A549 (cell line): ENCODE data around the gene EED.
"Not testable (repeated sequence)": the region's sequence is repeated elsewhere in the genome, so short reads cannot be mapped to it uniquely, and the experiment has no call there.

ENCODE experiments used
- EP300 ChIP-seq, 2 experiments: fragments of >200 bp; sonication (Bioruptor Twin); formaldehyde crosslinking; IDR thresholded peaks; 2 replicates in 1 of 2; 3 replicates in 1 of 2; pipeline ENCODE4 v1.6.1; 2016 to 2017
- MYC ChIP-seq: IDR thresholded peaks from 2 replicates; pipeline ENCODE4 v1.6.1; 2012; ENCODE audit warnings: mild to moderate bottlenecking, inconsistent platforms, low read length, improper control_type of control experiment, borderline replicate concordance
- REST ChIP-seq: fragments of 200-600 bp; sonication (generic); IDR thresholded peaks from 2 replicates; pipeline ENCODE4 v1.6.1; 2016; ENCODE audit warnings: antibody characterized with exemption, mild to moderate bottlenecking, moderate library complexity
- TF ChIP-seq, protein P1 (sequence below): fragments of >200 bp; sonication (Bioruptor Twin); formaldehyde crosslinking; IDR thresholded peaks from 3 replicates; pipeline ENCODE4 v1.5.1; 2016
- TF ChIP-seq, protein P2 (sequence below): fragments of 450-650 bp; IDR thresholded peaks from 2 replicates; pipeline ENCODE4 v1.6.1; 2014; ENCODE audit warnings: antibody characterized with exemption
- TF ChIP-seq, protein P3 (sequence below): IDR thresholded peaks from 2 replicates; pipeline ENCODE4 v1.6.1; 2012

GRCh38 chr11:86308710-86309109 is 64.2 kb downstream of the EED start:
- TF ChIP-seq, protein P1, sequence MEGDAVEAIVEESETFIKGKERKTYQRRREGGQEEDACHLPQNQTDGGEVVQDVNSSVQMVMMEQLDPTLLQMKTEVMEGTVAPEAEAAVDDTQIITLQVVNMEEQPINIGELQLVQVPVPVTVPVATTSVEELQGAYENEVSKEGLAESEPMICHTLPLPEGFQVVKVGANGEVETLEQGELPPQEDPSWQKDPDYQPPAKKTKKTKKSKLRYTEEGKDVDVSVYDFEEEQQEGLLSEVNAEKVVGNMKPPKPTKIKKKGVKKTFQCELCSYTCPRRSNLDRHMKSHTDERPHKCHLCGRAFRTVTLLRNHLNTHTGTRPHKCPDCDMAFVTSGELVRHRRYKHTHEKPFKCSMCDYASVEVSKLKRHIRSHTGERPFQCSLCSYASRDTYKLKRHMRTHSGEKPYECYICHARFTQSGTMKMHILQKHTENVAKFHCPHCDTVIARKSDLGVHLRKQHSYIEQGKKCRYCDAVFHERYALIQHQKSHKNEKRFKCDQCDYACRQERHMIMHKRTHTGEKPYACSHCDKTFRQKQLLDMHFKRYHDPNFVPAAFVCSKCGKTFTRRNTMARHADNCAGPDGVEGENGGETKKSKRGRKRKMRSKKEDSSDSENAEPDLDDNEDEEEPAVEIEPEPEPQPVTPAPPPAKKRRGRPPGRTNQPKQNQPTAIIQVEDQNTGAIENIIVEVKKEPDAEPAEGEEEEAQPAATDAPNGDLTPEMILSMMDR, result not testable (repeated sequence)
- not testable (repeated sequence) for TF ChIP-seq REST; EP300 (IDR thresholded peaks at IDR 0.05); MYC
- TF ChIP-seq, protein P2, sequence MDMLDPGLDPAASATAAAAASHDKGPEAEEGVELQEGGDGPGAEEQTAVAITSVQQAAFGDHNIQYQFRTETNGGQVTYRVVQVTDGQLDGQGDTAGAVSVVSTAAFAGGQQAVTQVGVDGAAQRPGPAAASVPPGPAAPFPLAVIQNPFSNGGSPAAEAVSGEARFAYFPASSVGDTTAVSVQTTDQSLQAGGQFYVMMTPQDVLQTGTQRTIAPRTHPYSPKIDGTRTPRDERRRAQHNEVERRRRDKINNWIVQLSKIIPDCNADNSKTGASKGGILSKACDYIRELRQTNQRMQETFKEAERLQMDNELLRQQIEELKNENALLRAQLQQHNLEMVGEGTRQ, result not testable (repeated sequence)
- TF ChIP-seq, protein P3, sequence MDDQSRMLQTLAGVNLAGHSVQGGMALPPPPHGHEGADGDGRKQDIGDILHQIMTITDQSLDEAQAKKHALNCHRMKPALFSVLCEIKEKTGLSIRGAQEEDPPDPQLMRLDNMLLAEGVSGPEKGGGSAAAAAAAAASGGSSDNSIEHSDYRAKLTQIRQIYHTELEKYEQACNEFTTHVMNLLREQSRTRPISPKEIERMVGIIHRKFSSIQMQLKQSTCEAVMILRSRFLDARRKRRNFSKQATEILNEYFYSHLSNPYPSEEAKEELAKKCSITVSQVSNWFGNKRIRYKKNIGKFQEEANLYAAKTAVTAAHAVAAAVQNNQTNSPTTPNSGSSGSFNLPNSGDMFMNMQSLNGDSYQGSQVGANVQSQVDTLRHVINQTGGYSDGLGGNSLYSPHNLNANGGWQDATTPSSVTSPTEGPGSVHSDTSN, result not testable (repeated sequence)
